Activated gamma-delta T cell treated with anti-CD3 and anti-CD28 coated beads, Interleukin-2, amount 50 U/mL, for 16 hours (primary cell): ENCODE data around the gene HOXA11.

Source experiments
- DNase-seq: peaks from one replicate; pipeline ENCODE4 v3.0.0-alpha.2; 2020; ENCODE audit warnings: low read depth

HOXA11 gene

DNA sequence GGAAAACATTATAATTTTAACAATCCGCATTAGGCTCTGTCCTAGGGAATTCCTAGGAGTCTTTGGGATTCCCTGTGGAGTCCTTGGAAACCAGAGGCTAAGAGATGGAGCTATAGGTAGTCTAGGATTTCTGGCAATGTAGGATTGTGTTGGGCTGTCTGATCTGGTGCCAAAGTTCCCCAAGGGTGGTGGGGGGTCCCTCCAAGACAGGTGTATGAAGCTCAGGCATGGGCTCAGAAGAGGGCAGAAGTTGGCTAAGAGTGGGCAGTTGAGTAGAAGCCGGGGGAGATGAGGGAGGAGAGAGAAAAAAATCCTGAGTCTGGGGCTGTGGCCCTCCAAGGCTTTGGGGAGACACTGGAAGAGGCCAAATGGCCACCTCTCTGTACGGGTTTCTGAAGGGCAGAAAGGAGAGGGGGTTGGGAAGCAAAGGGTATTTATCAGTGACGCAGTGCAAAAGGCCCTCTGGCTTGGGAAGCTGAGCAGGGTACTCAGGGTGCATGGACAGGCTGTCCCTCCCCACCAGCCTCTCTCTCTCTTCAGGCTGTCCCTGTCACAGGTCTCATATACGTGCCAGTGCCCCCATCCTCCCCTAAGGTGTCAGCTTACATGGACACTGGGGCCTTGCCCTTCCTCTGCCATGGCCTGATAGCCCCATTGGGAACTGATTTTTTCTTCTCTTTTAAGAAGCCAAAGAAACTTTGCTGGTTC, 38.4 kb downstream of the HOXA11 start:
- DNase-seq, result no peak

DNA sequence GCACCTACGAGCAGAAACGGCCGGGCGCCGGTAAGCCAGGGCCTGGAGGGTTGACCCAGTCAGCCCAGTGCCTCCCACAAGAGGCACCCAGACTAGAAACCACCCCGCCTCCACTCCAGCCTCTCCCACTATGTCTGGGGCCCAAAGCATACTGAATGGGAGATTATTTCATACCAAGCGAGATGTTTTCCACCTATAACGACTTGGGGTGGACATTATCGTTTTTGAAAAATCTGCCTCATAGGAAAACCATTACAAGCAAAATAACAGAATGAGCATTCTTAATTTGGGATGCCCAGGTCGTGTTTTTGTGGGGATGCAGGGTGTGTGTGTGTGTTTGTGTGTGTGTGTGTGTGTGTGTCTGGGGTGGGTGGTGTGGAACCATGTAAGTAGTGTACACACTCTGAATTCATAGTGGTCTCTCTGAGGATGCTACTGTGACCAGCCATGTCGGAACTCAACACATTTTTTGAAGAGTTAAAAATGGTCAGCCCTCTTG, 39.1 kb downstream of the HOXA11 start:
- DNase-seq, result no peak

- DNase-seq, result no peak
Observed at GRCh38 chr7:27145165-27145913, 39.7 kb downstream of the HOXA11 start.

- DNase-seq, result no peak
Observed at GRCh38 chr7:27144781-27145164, 40.3 kb downstream of the HOXA11 start.

GRCh38 chr7:27143950-27144780, 40.9 kb downstream of the HOXA11 start:
- no peak for DNase-seq

DNA sequence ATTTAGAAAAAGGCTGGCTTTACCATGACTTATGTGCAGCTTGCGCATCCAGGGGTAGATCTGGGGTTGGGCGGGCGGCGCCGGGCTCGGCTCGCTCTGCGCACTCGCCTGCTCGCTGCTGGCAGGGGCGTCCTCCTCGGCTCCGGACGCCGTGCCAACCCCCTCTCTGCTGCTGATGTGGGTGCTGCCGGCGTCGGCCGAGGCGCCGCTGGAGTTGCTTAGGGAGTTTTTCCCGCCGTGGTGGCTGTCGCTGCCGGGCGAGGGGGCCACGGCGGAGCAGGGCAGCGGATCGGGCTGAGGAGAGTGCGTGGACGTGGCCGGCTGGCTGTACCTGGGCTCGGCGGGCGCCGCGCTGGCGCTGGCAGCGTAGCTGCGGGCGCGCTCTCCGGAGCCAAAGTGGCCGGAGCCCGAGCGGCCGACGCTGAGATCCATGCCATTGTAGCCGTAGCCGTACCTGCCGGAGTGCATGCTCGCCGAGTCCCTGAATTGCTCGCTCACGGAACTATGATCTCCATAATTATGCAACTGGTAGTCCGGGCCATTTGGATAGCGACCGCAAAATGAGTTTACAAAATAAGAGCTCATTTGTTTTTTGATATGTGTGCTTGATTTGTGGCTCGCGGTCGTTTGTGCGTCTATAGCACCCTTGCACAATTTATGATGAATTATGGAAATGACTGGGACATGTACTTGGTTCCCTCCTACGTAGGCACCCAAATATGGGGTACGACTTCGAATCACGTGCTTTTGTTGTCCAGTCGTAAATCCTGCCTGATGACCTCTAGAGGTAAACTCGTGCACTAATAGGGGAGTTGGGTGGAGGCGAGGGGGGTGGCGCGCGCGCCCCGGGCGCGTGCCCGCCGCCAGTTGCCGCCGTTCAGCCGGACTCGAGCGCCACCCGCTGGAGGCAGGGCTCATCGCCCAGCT, 41.7 kb downstream of the HOXA11 start, which contains the start of gene HOXA5:
Gene HOXA5 (minus strand): TSS at position 659 of the 927 bp plus-strand sequence. CDS start 74 bp downstream, at position 585.
- DNase-seq, result no peak

DNA sequence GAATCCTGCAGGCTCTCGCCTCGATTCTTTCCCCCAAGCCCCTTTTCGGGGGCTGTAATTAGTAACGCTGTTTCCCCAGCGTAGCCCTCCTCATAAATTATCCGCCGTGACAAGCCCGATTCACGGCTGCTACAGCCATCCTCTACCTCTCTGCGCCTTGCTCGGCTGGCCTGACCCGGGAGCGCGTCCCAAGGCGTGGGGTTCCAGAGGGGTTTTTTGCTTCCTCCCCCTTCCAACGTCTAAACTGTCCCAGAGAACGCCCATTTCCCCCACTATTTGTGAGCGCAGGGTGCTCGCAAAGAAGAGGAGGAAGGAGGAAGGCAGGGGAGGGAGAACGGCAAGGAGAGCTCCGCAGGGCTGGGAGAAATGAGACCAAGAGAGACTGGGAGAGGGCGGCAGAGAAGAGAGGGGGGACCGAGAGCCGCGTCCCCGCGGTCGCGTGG, 42.4 kb downstream of the HOXA11 start:
- no peak for DNase-seq

DNA sequence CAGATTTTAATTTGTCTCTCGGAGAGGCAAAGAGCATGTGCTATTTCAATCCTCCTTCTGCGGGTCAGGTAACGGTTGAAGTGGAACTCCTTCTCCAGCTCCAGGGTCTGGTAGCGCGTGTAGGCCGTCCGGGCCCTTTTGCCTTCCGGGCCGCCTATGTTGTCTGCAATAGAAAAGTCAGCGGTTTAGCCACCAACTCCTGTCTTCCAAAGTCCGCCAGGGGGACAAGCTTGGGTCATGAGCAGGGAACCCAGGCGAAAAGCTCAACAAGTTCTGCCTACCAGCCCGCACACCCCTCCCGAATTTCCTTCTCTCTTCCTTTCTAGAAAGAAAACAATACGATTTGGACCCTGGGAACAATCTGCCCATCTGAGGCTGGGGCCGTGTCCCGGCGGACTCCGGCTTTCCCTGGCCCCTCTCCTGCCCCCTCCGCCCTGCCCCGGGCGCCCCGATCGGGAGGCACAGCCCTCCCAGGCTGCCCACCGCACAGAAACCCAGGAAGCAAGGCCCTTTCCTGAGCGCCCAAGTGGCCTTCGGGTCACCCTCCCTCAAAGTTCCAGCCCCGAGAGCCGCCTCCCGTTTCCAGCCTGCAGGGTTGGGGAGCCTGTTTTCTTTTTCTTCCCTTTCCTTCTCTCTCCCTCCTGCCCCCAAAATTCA, 43.0 kb downstream of the HOXA11 start:
- DNase-seq, result no peak

GRCh38 chr7:27141137-27141922, 43.7 kb downstream of the HOXA11 start:
- DNase-seq, result no peak

GRCh38 chr7:27140126-27140857, 44.7 kb downstream of the HOXA11 start:
- no peak for DNase-seq

DNA sequence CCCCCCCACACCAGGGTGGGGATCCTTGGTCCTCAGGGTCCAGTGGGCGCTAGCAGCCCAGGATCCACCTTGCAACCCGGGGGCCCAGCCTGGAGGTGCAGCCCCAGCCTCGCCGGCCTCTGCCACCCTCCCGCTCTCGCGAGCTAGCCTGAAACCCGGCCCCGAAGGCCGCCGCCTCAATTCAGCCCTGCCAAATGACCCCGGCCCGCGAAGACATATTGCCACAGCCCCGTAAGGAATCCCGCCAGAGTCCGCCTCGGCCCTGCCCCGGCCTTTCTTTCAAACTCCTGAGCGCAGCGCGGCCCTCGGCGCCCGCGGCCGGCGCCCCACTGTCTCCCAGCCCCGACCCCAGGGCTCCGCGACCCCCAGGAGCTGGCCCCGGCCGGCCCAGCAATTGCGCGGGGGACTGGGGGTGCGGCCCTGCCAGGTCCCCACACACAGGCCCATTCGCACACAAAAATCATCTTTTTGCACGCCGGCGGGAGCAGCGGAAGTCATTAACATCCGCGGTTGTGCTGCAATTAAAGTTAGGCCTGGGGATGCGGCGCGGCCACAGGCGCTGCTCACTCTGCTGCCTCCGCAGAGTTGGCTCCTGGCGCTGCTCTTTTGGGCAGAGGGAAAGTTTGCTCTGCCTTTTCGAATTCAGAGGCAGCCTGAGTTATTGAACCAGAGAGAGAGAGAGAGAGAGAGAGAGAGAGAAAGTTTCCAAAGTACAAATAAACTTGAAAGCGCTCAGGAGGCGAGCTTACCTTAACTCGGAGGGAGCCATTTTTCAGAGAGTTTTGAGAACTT, 45.5 kb downstream of the HOXA11 start:
- DNase-seq, result no peak

- no peak for DNase-seq
Observed at GRCh38 chr7:27138985-27139333, 46.1 kb downstream of the HOXA11 start.

- no peak for DNase-seq
Observed at GRCh38 chr7:27138472-27138871, 46.6 kb downstream of the HOXA11 start.

GRCh38 chr7:27137640-27138315, 47.3 kb downstream of the HOXA11 start:
- no peak for DNase-seq

DNA sequence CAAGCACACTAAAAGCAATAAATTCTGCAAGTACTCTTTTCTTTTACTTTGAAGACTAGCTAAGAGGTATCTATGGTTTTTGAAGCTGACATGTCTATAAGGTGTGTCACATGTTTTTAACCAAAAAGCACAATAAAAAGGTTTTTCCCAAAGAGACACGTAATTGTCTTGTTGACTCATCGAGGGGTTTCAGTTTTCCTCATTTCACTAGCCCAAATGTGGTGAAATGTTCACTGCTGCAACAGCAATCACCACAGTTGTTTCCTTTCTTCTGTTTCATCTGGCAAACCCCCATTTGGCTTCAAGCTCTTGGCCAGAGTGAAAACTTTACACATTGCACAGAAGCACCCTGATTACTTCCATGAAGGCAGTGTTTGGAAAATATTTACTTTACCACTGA, 50.6 kb downstream of the HOXA11 start:
- DNase-seq, result no peak

- no peak for DNase-seq
Observed at GRCh38 chr7:27133409-27134231, 51.4 kb downstream of the HOXA11 start.

DNA sequence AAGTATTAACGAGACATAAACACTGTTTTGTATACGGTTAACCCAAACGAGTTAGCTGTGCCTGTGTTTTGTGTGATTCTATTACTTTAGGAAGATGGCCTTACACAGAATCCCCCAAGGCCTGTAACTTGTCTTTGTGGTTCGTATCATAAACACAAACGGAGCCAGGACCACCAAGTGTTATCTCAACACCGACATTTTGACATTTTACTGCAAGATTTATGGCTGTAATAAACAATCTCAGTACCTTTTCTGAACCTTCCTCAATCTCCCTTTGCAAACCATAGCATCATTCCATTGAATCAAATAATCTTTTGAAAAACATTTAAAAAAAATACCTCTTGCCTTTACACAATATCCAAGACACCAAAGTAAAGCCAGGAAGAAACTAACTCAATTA, 52.1 kb downstream of the HOXA11 start:
- no peak for DNase-seq
